Gastroesophageal sphincter (tissue), 3 donors: Measurements from ENCODE around the gene IGLL5.

ENCODE experiments used
- EP300 ChIP-seq: sonication (generic); formaldehyde crosslinking; IDR thresholded peaks from one replicate; pipeline ENCODE4 v1.6.1; 2017; ENCODE audit warnings: antibody characterized with exemption, mild to moderate bottlenecking
- POLR2AphosphoS5 ChIP-seq: sonication (generic); formaldehyde crosslinking; IDR thresholded peaks from one replicate; pipeline ENCODE4 v1.6.1; 2017; ENCODE audit warnings: antibody characterized with exemption
- TF ChIP-seq, protein P1 (sequence below), 4 experiments: fragments of 200-600 bp in 2 of 4; fragments of 450-650 bp in 2 of 4; sonication (generic) in 1 of 4; IDR thresholded peaks; one replicate each; pipeline ENCODE4 v1.5.1; 2017 to 2019; ENCODE audit warnings: antibody characterized with exemption in 4 of 4, mild to moderate bottlenecking in 2 of 4, moderate library complexity in 2 of 4

DNA sequence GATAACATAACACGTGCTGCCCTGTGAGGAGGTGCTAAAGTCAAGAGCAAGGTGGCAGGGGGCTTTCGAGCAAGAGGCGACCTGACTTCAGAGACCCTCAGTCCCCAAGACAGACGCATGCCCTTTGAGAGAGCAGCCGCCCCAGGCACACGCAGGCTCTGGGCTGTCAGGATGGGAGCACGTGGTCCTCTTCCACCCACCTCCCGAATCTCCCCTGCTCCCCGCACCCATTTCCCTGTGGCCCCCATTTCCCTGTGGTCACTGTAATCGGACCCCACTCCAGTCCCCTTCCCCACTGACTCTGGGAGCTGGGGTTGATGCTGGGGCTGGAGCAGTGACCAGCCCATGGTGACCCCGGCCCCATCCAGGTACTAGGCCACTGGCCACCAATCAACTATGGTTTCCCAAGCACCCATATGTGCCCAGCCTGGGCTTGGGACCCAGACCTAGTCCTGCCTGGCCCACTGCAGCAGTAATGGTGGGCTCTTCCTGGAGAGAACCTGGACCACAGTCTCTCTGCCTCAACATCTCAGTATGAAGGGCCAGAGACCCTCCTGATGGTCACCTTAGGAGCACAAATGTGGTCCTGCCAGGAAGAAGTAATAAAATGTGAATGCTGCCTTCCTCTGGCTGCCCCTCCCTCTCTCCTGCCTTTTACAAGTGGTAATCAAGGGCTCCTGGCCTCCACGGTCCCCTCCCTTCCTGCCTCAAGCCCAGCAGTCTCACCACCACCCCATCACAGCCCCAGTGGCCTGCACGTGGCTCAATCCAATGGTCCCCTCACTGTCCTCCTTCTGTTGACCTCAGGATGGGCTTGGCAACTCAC lies 39.0 kb downstream of the IGLL5 start:
- TF ChIP-seq, protein P1, sequence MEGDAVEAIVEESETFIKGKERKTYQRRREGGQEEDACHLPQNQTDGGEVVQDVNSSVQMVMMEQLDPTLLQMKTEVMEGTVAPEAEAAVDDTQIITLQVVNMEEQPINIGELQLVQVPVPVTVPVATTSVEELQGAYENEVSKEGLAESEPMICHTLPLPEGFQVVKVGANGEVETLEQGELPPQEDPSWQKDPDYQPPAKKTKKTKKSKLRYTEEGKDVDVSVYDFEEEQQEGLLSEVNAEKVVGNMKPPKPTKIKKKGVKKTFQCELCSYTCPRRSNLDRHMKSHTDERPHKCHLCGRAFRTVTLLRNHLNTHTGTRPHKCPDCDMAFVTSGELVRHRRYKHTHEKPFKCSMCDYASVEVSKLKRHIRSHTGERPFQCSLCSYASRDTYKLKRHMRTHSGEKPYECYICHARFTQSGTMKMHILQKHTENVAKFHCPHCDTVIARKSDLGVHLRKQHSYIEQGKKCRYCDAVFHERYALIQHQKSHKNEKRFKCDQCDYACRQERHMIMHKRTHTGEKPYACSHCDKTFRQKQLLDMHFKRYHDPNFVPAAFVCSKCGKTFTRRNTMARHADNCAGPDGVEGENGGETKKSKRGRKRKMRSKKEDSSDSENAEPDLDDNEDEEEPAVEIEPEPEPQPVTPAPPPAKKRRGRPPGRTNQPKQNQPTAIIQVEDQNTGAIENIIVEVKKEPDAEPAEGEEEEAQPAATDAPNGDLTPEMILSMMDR (IDR thresholded peaks at IDR 0.05): no peak
- TF ChIP-seq POLR2AphosphoS5 (no peak), EP300 (no peak)
